ENCODE data around the gene MAP1LC3C.

The MAP1LC3C gene

GRCh38 chr1:241999026-241999425 is at the start of gene MAP1LC3C:
Gene MAP1LC3C, minus strand, starts transcription at chr1:241999098. Its CDS starts 90 bp downstream, at chr1:241999008.
- DNase-seq (ENCODE audit: low read depth): no peak

GRCh38 chr1:242043165-242043564 is 44.3 kb upstream of the MAP1LC3C start:
- DNase-seq (ENCODE audit: low read depth): no peak

- no peak for DNase-seq (ENCODE audit: low read depth)
Observed at GRCh38 chr1:242034392-242034791, 35.5 kb upstream of the MAP1LC3C start.

GRCh38 chr1:242033447-242033846 is 34.5 kb upstream of the MAP1LC3C start:
- no peak for DNase-seq (ENCODE audit: low read depth)

- DNase-seq (ENCODE audit: low read depth): no peak
Observed at GRCh38 chr1:242030071-242030470, 31.2 kb upstream of the MAP1LC3C start.

GRCh38 chr1:242025681-242026080 is 26.8 kb upstream of the MAP1LC3C start:
- DNase-seq (ENCODE audit: low read depth): no peak

GRCh38 chr1:242023805-242024204 is 24.9 kb upstream of the MAP1LC3C start:
- no peak for DNase-seq (ENCODE audit: low read depth)

- DNase-seq (ENCODE audit: low read depth): no peak
Observed at GRCh38 chr1:242019018-242019417, 20.1 kb upstream of the MAP1LC3C start.

- peak; percentile 10 for DNase-seq (ENCODE audit: low read depth)
Observed at GRCh38 chr1:242017580-242018233, 18.8 kb upstream of the MAP1LC3C start.

GRCh38 chr1:242016479-242016878 is 17.6 kb upstream of the MAP1LC3C start:
- no peak for DNase-seq (ENCODE audit: low read depth)

GRCh38 chr1:242011894-242012660 is 13.2 kb upstream of the MAP1LC3C start:
- no peak for DNase-seq (ENCODE audit: low read depth)

- DNase-seq (ENCODE audit: low read depth): no peak
Observed at GRCh38 chr1:242008826-242009495, 10.1 kb upstream of the MAP1LC3C start.

- DNase-seq (ENCODE audit: low read depth): no peak
Observed at GRCh38 chr1:242006976-242007375, 8.1 kb upstream of the MAP1LC3C start.

- DNase-seq (ENCODE audit: low read depth): no peak
Observed at GRCh38 chr1:242005866-242006535, 7.1 kb upstream of the MAP1LC3C start.

- no peak for DNase-seq (ENCODE audit: low read depth)
Observed at GRCh38 chr1:242004751-242005495, 6.0 kb upstream of the MAP1LC3C start.

- no peak for DNase-seq (ENCODE audit: low read depth)
Observed at GRCh38 chr1:242002510-242002909, 3.6 kb upstream of the MAP1LC3C start.

GRCh38 chr1:242002072-242002471 is 3.2 kb upstream of the MAP1LC3C start:
- DNase-seq (ENCODE audit: low read depth): no peak

- no peak for DNase-seq (ENCODE audit: low read depth)
Observed at GRCh38 chr1:242000434-242000833, 1.5 kb upstream of the MAP1LC3C start.

GRCh38 chr1:241998412-241998921 is 431 bp downstream of the MAP1LC3C start:
- DNase-seq (ENCODE audit: low read depth): peak; percentile 17

- no peak for DNase-seq (ENCODE audit: low read depth)
Observed at GRCh38 chr1:241997401-241997998, 1.4 kb downstream of the MAP1LC3C start.

GRCh38 chr1:241994171-241994570 is 4.7 kb downstream of the MAP1LC3C start:
- no peak for DNase-seq (ENCODE audit: low read depth)

Measured in stimulated activated CD8-positive, alpha-beta memory T cell treated with anti-CD3 and anti-CD28 coated beads, Interleukin-12 subunit alpha, Interleukin-12 subunit beta, amount 100 ng/mL, for 1 hour (primary cell).